NB4 (cell line): ENCODE data around the gene IL22RA2.

Experiments
- MAX ChIP-seq: IDR thresholded peaks from 2 replicates; pipeline ENCODE4 v1.6.1; 2011; ENCODE audit warnings: low read depth, low read length
- MYC ChIP-seq: IDR thresholded peaks from 2 replicates; pipeline ENCODE4 v1.6.1; 2011; ENCODE audit warnings: low read depth, low read length
- POLR2A ChIP-seq: IDR thresholded peaks from 2 replicates; pipeline ENCODE4 v1.6.1; 2011; ENCODE audit warnings: mild to moderate bottlenecking; ENCODE audit not compliant: insufficient read length; ENCODE audit errors: extremely low read depth
- TF ChIP-seq, protein P1 (sequence below): IDR thresholded peaks from one replicate; pipeline ENCODE4 v1.5.1; 2012; ENCODE audit warnings: low read depth, low read length

DNA sequence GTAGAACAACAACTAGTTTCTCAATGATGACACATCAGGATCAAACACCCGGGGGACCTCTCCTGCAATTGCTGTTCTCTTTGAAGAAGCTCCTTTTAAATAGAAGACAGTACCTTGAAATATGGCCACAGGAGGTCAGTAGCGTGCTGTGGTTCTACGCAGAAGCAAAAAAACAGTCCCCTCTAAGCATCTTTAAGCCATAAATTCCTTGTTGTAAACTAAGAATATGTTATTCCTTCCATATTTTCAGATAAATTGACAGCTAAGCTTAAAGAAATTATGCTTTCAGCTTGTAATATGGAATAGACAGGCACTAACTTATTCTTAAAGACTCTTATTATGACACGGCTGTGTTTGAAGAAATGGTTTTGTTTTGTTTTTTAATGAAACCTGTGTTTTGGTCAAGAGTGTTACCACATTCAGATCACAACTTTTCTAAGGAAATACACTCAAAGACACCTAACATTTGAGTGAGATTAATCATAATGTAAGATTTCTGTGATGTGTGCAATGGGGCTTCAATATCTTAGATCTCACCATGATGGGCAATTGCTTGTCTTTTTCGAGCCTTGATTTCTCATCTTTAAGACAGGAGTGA, 78.9 kb downstream of the IL22RA2 start:
- TF ChIP-seq MYC (no peak), POLR2A (no peak), MAX (no peak)
- TF ChIP-seq, protein P1, sequence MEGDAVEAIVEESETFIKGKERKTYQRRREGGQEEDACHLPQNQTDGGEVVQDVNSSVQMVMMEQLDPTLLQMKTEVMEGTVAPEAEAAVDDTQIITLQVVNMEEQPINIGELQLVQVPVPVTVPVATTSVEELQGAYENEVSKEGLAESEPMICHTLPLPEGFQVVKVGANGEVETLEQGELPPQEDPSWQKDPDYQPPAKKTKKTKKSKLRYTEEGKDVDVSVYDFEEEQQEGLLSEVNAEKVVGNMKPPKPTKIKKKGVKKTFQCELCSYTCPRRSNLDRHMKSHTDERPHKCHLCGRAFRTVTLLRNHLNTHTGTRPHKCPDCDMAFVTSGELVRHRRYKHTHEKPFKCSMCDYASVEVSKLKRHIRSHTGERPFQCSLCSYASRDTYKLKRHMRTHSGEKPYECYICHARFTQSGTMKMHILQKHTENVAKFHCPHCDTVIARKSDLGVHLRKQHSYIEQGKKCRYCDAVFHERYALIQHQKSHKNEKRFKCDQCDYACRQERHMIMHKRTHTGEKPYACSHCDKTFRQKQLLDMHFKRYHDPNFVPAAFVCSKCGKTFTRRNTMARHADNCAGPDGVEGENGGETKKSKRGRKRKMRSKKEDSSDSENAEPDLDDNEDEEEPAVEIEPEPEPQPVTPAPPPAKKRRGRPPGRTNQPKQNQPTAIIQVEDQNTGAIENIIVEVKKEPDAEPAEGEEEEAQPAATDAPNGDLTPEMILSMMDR: peak; percentile 73
